ENCODE measurements around the gene ZNF165. TPM values are rescaled to one million over a fixed set of nuclear protein-coding genes. Genes with fewer than 3 reads are reported as not detected.

ZNF165 gene
- total and polyA plus RNA-seq, 2 of the 13 experiments (the other 11 are each of a cell fraction or from before 2014, with no cell fraction given), result 0.58 to 8.6 TPM

DNA sequence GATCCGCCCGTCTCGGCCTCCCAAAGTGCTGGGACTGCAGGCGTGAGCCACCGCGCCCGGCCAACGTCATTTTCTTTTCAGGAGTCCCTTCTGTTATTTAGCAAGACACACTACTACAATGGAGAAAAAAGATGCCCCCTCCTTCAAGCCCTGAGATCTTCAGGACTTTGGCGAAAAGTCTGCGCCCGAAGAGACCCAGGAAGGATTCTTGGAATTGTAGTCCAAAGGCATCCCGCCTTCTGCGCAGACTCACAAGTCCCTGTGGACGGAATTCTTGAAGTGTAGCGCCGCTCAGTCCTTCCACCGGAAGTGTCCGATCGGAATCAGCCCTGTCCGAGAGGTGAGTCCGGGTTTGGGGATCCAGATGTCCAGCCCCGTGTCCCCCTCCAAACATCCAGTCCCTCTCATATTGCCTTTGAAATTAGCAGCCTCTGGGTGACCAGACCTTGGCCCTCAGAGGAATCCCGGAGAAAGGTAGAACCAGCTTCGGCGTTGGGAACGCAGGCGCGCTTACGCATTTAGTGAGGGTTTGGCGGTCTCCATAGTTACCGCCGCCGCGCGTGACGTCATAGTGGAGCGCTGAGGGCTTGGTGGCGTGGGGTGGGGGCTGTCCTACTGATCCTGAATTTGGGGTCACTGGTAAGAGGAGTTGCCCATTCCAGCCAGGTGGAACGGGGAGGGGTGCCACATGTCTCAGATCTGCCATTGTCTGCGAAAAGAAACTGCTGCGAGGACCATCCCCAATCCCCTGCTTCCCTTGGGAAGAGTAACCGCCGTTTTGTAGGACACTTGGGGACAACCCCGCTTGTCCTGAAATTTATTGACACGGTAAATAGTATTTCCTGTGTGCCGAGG is 490 bp downstream of the ZNF165 start (continued):
- TF ChIP-seq KLF16 (CRISPR knock-in tag; IDR thresholded peaks at IDR 0.05) (peak; percentile 64 to 100; a peak in 3 of 4 replicates), FOXO1 (CRISPR knock-in tag; IDR thresholded peaks at IDR 0.05) (peak; percentile 71), NCOA2 (CRISPR knock-in tag; IDR thresholded peaks at IDR 0.05) (peak; percentile 71; the same call in 1 of the 2 replicates), U2AF1 (optimal IDR thresholded peaks at IDR 0.05; ENCODE audit: low read depth, low read length) (peak; percentile 96), DR1 (CRISPR knock-in tag; IDR thresholded peaks at IDR 0.05) (0 out of 2 replicates have a peak, but pooled peaks have one; percentile 51), KMT2A (CRISPR knock-in tag; IDR thresholded peaks at IDR 0.05) (peak; percentile 97), ZNF670 (CRISPR knock-in tag; IDR thresholded peaks at IDR 0.05; ENCODE audit: borderline replicate concordance) (no peak), ATF1 (CRISPR knock-in tag; IDR thresholded peaks at IDR 0.05) (peak; percentile 97), MED8 (CRISPR knock-in tag; IDR thresholded peaks at IDR 0.05; ENCODE audit: insufficient replicate concordance) (peak; percentile 29), ZFAT (CRISPR knock-in tag; conservative IDR thresholded peaks at IDR 0.05) (peak; percentile 94)
- TF ChIP-seq, protein P1, sequence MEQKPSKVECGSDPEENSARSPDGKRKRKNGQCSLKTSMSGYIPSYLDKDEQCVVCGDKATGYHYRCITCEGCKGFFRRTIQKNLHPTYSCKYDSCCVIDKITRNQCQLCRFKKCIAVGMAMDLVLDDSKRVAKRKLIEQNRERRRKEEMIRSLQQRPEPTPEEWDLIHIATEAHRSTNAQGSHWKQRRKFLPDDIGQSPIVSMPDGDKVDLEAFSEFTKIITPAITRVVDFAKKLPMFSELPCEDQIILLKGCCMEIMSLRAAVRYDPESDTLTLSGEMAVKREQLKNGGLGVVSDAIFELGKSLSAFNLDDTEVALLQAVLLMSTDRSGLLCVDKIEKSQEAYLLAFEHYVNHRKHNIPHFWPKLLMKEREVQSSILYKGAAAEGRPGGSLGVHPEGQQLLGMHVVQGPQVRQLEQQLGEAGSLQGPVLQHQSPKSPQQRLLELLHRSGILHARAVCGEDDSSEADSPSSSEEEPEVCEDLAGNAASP (CRISPR knock-in tag; IDR thresholded peaks at IDR 0.05; ENCODE audit: borderline replicate concordance), result peak; percentile 86
- TF ChIP-seq, protein P2, sequence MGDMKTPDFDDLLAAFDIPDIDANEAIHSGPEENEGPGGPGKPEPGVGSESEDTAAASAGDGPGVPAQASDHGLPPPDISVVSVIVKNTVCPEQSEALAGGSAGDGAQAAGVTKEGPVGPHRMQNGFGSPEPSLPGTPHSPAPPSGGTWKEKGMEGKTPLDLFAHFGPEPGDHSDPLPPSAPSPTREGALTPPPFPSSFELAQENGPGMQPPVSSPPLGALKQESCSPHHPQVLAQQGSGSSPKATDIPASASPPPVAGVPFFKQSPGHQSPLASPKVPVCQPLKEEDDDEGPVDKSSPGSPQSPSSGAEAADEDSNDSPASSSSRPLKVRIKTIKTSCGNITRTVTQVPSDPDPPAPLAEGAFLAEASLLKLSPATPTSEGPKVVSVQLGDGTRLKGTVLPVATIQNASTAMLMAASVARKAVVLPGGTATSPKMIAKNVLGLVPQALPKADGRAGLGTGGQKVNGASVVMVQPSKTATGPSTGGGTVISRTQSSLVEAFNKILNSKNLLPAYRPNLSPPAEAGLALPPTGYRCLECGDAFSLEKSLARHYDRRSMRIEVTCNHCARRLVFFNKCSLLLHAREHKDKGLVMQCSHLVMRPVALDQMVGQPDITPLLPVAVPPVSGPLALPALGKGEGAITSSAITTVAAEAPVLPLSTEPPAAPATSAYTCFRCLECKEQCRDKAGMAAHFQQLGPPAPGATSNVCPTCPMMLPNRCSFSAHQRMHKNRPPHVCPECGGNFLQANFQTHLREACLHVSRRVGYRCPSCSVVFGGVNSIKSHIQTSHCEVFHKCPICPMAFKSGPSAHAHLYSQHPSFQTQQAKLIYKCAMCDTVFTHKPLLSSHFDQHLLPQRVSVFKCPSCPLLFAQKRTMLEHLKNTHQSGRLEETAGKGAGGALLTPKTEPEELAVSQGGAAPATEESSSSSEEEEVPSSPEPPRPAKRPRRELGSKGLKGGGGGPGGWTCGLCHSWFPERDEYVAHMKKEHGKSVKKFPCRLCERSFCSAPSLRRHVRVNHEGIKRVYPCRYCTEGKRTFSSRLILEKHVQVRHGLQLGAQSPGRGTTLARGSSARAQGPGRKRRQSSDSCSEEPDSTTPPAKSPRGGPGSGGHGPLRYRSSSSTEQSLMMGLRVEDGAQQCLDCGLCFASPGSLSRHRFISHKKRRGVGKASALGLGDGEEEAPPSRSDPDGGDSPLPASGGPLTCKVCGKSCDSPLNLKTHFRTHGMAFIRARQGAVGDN (CRISPR knock-in tag; IDR thresholded peaks at IDR 0.05), result peak; percentile 79
- TF ChIP-seq, protein P3, sequence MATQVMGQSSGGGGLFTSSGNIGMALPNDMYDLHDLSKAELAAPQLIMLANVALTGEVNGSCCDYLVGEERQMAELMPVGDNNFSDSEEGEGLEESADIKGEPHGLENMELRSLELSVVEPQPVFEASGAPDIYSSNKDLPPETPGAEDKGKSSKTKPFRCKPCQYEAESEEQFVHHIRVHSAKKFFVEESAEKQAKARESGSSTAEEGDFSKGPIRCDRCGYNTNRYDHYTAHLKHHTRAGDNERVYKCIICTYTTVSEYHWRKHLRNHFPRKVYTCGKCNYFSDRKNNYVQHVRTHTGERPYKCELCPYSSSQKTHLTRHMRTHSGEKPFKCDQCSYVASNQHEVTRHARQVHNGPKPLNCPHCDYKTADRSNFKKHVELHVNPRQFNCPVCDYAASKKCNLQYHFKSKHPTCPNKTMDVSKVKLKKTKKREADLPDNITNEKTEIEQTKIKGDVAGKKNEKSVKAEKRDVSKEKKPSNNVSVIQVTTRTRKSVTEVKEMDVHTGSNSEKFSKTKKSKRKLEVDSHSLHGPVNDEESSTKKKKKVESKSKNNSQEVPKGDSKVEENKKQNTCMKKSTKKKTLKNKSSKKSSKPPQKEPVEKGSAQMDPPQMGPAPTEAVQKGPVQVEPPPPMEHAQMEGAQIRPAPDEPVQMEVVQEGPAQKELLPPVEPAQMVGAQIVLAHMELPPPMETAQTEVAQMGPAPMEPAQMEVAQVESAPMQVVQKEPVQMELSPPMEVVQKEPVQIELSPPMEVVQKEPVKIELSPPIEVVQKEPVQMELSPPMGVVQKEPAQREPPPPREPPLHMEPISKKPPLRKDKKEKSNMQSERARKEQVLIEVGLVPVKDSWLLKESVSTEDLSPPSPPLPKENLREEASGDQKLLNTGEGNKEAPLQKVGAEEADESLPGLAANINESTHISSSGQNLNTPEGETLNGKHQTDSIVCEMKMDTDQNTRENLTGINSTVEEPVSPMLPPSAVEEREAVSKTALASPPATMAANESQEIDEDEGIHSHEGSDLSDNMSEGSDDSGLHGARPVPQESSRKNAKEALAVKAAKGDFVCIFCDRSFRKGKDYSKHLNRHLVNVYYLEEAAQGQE (IDR thresholded peaks at IDR 0.05; ENCODE audit: borderline replicate concordance in 1 of 2, low read depth in 1 of 2, low read length in 2 of 2), result peak in 1 of 2 experiments; percentile 65; a peak in 1 of 4 replicates
- TF ChIP-seq, protein P4, sequence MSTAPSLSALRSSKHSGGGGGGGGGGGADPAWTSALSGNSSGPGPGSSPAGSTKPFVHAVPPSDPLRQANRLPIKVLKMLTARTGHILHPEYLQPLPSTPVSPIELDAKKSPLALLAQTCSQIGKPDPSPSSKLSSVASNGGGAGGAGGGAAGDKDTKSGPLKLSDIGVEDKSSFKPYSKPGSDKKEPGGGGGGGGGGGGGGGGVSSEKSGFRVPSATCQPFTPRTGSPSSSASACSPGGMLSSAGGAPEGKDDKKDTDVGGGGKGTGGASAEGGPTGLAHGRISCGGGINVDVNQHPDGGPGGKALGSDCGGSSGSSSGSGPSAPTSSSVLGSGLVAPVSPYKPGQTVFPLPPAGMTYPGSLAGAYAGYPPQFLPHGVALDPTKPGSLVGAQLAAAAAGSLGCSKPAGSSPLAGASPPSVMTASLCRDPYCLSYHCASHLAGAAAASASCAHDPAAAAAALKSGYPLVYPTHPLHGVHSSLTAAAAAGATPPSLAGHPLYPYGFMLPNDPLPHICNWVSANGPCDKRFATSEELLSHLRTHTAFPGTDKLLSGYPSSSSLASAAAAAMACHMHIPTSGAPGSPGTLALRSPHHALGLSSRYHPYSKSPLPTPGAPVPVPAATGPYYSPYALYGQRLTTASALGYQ (CRISPR knock-in tag; IDR thresholded peaks at IDR 0.05), result peak; percentile 85; the same call in 1 of the 2 replicates

All from HepG2 (cell line).